A673 (cell line): ENCODE results near the gene USPL1. TPM values are rescaled to one million over a fixed set of nuclear protein-coding genes. Genes with fewer than 3 reads are reported as not detected.

Source experiments
- BruUV-seq: library from RNA; stranded (reverse); fragments of 400-500 nt; replicated peaks from 2 replicates; lab custom pipeline; 2021; lab: Mats Ljungman, UMichigan
- CTCF ChIA-PET: fragments of 300-600 bp; sonication (Branson Sonifier 250); formaldehyde crosslinking; loops from one replicate; lab custom pipeline; 2022; ENCODE audit warnings: antibody characterized with exemption; lab: Charles Lee
- POLR2A ChIA-PET: fragments of 300-600 bp; sonication (Branson Sonifier 250); formaldehyde crosslinking; loops from one replicate; lab custom pipeline; 2022; ENCODE audit warnings: antibody characterized with exemption; ENCODE audit not compliant: low non-redundant PET; lab: Charles Lee
- DNase-seq: peaks from one replicate; pipeline ENCODE4 v3.0.0-alpha.2; 2015; ENCODE audit warnings: low spot score
- H3K27ac ChIP-seq: fragments of 200-600 bp; sonication (generic); 2 replicates; pipeline ENCODE4 v1.5.1; 2016; ENCODE audit warnings: mixed run types, low read depth, mild to moderate bottlenecking, mixed read lengths, antibody characterized with exemption, low read length; ENCODE audit not compliant: poor library complexity, severe bottlenecking
- H3K27me3 ChIP-seq: fragments of 200-600 bp; sonication (generic); replicated peaks from 2 replicates; pipeline ENCODE4 v1.6.1; 2017; ENCODE audit warnings: mixed run types, low read depth, mild to moderate bottlenecking, mixed read lengths, antibody characterized with exemption, low read length; ENCODE audit not compliant: insufficient read depth, poor library complexity
- H3K36me3 ChIP-seq: fragments of 200-600 bp; sonication (generic); 2 replicates; pipeline ENCODE4 v1.6.1; 2016; ENCODE audit warnings: mixed run types, mild to moderate bottlenecking, mixed read lengths, antibody characterized with exemption, low read length; ENCODE audit not compliant: insufficient read depth, poor library complexity, severe bottlenecking
- H3K4me1 ChIP-seq: fragments of 200-600 bp; sonication (generic); 2 replicates; pipeline ENCODE4 v1.6.1; 2017; ENCODE audit warnings: mixed run types, mild to moderate bottlenecking, mixed read lengths, antibody characterized with exemption, low read length; ENCODE audit not compliant: insufficient read depth, poor library complexity, severe bottlenecking
- H3K4me3 ChIP-seq: fragments of 200-600 bp; sonication (generic); 2 replicates; pipeline ENCODE4 v1.5.1; 2016; ENCODE audit warnings: low read depth, mixed run types, mild to moderate bottlenecking, mixed read lengths, low read length; ENCODE audit not compliant: poor library complexity, severe bottlenecking
- H3K9me3 ChIP-seq: fragments of 200-600 bp; sonication (generic); 2 replicates; pipeline ENCODE4 v1.6.1; 2016; ENCODE audit warnings: mixed run types, low read depth, mild to moderate bottlenecking, mixed read lengths, antibody characterized with exemption, low read length; ENCODE audit not compliant: poor library complexity, severe bottlenecking
- CTCF ChIP-seq: fragments of 300-800, 200-600 bp; sonication (generic); conservative IDR thresholded peaks from 2 replicates; pipeline ENCODE4 v1.5.1; 2017; ENCODE audit warnings: low read depth, mild to moderate bottlenecking, antibody characterized with exemption, low read length, moderate library complexity, mixed read lengths
- EZH2 ChIP-seq: fragments of 200-600 bp; sonication (generic); IDR thresholded peaks from 2 replicates; pipeline ENCODE4 v1.6.1; 2017; ENCODE audit warnings: borderline replicate concordance, low read depth, mild to moderate bottlenecking, mixed read lengths, antibody characterized with exemption, low read length; ENCODE audit not compliant: poor library complexity, severe bottlenecking
- intact Hi-C: fragments of 100-400 bp; cut with micrococcal nuclease; formaldehyde crosslinking; loops from one replicate; pipeline ENCODE4 v1.10.0; 2022; ENCODE audit not compliant: unreplicated experiment
- total RNA-seq: library from RNA; stranded (reverse); gene quantifications from 2 replicates; pipeline ENCODE4 v1.2.3, GENCODE V29; 2021

USPL1 gene
- total RNA-seq, 1 experiment from 2014 or later = 28.5 TPM

DNA sequence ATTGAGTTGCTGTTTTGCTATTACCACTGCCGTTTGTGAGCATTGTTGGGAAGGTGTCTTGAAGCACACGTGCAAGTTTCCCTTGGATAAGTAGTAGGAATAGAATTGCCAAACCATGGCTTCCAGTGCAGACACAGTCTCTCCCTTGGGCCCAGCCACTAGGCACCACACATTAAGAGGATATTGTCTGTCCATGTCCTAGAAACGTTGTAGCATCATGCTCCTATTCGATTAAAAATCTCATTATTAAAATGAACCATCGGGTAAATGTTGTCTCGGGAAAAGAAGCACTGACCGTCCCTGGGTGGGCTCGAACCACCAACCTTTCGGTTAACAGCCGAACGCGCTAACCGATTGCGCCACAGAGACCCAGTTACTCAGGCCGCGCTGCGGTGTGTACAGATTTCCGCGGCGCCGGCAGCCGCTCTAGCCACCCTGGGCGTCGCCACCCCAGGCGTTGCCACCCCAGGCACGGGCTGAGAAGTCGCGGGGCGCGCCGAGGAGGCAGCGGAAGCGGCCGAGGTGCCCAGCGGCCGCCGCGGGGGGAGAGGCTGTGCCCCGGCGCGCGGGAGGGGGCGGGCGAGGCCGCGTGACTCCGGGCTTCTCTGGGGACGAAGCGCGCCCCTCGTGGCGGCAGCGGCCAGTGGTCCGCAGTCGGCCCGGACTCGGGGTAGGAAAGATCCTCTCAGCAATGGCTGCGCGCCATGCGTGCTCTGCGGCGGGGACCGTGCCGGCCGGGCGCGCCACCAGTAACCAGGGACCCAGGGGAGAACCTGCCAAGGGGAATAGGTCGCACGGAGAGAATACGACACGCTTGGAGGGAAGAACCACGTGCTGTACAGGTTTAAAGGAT is 56.2 kb downstream of the USPL1 start:
- Histone ChIP-seq H3K4me1 (no peaks in the 10 kb centered on the region), H3K9me3 (no peaks in the 10 kb centered on the region), H3K4me3 (peak overlapping the region; percentile 54), H3K36me3 (no peaks in the 10 kb centered on the region), H3K27ac (peak overlapping the region; percentile 63), H3K27me3 (no peaks in the 10 kb centered on the region)
- peak; percentile 89 for DNase-seq
- BruUV-seq = TSS peak; percentile 100
- intact Hi-C loops = loop anchor here (10.0 kb wide), 2 partner anchors 341 to 539 kb away; no protein-coding TSS in a partner anchor
- TF ChIP-seq EZH2 (no peak), CTCF (peak; percentile 60)
- ChIA-PET CTCF (no interaction called here), POLR2A (no interaction called here)

- no peaks in the 10 kb centered on the region for H3K4me1 ChIP-seq
- ChIA-PET POLR2A (no interaction called here), CTCF (interaction anchor here (0.6 kb wide), 1 partner anchor 117 kb away, joined by 3 read pairs; no protein-coding TSS in a partner anchor)
- H3K27ac ChIP-seq = no peak overlapping the region
- no peak for DNase-seq
- H3K27me3 ChIP-seq = no peaks in the 10 kb centered on the region
- intact Hi-C loops = loop anchor here (5.0 to 10.0 kb wide), 3 partner anchors 192 to 541 kb away; no protein-coding TSS in a partner anchor
- H3K36me3 ChIP-seq = no peaks in the 10 kb centered on the region
- BruUV-seq = no TSS peak
- H3K4me3 ChIP-seq = no peak overlapping the region
- no peaks in the 10 kb centered on the region for H3K9me3 ChIP-seq
- TF ChIP-seq CTCF (no peak), EZH2 (no peak)
These were observed 58.0 kb downstream of the USPL1 start for GRCh38 chr13:30675717-30676116.

GRCh38 chr13:30676672-30677071 is 59.0 kb downstream of the USPL1 start:
- no peaks in the 10 kb centered on the region for H3K9me3 ChIP-seq
- no peaks in the 10 kb centered on the region for H3K36me3 ChIP-seq
- no peaks in the 10 kb centered on the region for H3K27me3 ChIP-seq
- POLR2A ChIA-PET = no interaction called here
- BruUV-seq = no TSS peak
- intact Hi-C loops = loop anchor here (5.0 to 10.0 kb wide), 3 partner anchors 191 to 542 kb away; no protein-coding TSS in a partner anchor
- H3K4me3 ChIP-seq = no peak overlapping the region
- CTCF ChIA-PET = interaction anchor here (0.7 kb wide), 1 partner anchor 129 kb away, joined by 3 read pairs; no protein-coding TSS in a partner anchor
- TF ChIP-seq EZH2 (no peak), CTCF (peak; percentile 51)
- DNase-seq = peak; percentile 44
- no peaks in the 10 kb centered on the region for H3K4me1 ChIP-seq
- H3K27ac ChIP-seq = no peak overlapping the region
